ENCODE measurements around the gene ADARB1. TPM values are rescaled to one million over a fixed set of nuclear protein-coding genes. Genes with fewer than 3 reads are reported as not detected.

ADARB1 gene
- total RNA-seq, 1 experiment from 2014 or later = 15.8 TPM

GRCh38 chr21:45129189-45129923 lies 55.0 kb downstream of the ADARB1 start:
- no peaks in the 10 kb centered on the region for H4K20me1 ChIP-seq (ENCODE audit: control insufficient read depth, insufficient read depth, insufficient read length)
- H3T11ph ChIP-seq (ENCODE audit: low read length) = no peak overlapping the region
- no peak overlapping the region for H2BK5ac ChIP-seq (ENCODE audit: insufficient read length, low read length)
- H4K5ac ChIP-seq (ENCODE audit: insufficient read length, low read depth, low read length) = no peak overlapping the region
- H3K14ac ChIP-seq (ENCODE audit: insufficient read depth, low read length) = no peak overlapping the region
- no peak overlapping the region for H3K4ac ChIP-seq (ENCODE audit: low read depth, low read length)
- no peak for DNase-seq
- no peak overlapping the region for H3K23ac ChIP-seq (ENCODE audit: insufficient read length, low read depth, low read length)
- WGBS (ENCODE audit: extremely low coverage, insufficient read length, low lambda C conversion rate) = no CpG with 5 or more reads among the region's 19 CpGs
- no peaks in the 10 kb centered on the region for H3K4me1 ChIP-seq (ENCODE audit: insufficient read depth, low read length)
- H3K9me3 ChIP-seq (ENCODE audit: control insufficient read depth, low read depth, low read length) = no peaks in the 10 kb centered on the region
- peaks cover 0 to 5% of the 10 kb centered on the region in 2 experiments; a peak in 2 of 4 replicates for H3K4me1 Mint-ChIP-seq
- H4K8ac ChIP-seq (replicated peaks; ENCODE audit: insufficient read length, low read depth, low read length) = no peak overlapping the region
- H3K27me3 Mint-ChIP-seq (ENCODE audit: low read depth) = no peaks in the 10 kb centered on the region; the same call in 1 of the 2 replicates
- H2AK5ac ChIP-seq (ENCODE audit: insufficient read length, low read length) = no peak overlapping the region
- H3K18ac ChIP-seq (ENCODE audit: insufficient read length, low read depth, low read length) = no peak overlapping the region
- H3K56ac ChIP-seq (ENCODE audit: insufficient read length, low read depth, low read length) = no peak overlapping the region
- H3K79me2 ChIP-seq (ENCODE audit: insufficient read depth, low read length) = no peaks in the 10 kb centered on the region
- no peak overlapping the region for H3K9ac ChIP-seq (ENCODE audit: extremely low read depth, insufficient read length, low read length)
- no peak overlapping the region for H3K4me3 Mint-ChIP-seq
- no peak overlapping the region for H2BK12ac ChIP-seq (ENCODE audit: insufficient read length, low read depth, low read length)
- no peak overlapping the region for H2AFZ ChIP-seq (ENCODE audit: low read length)
- no peaks in the 10 kb centered on the region for H3K79me1 ChIP-seq (ENCODE audit: insufficient read depth, low read depth, low read length, poor library complexity, severe bottlenecking)
- no peak overlapping the region for H3K27ac ChIP-seq (ENCODE audit: insufficient read length, low read depth, low read length)
- no peak overlapping the region for H3K27ac Mint-ChIP-seq
- H4K91ac ChIP-seq (ENCODE audit: insufficient read length, low read depth, low read length) = no peak overlapping the region
- no peak for TF ChIP-seq CTCF (conservative IDR thresholded peaks at IDR 0.05)
- H3K4me2 ChIP-seq (ENCODE audit: insufficient read depth, insufficient read length, low read length) = no peak overlapping the region
- H2BK20ac ChIP-seq (ENCODE audit: low read depth, low read length, poor library complexity, severe bottlenecking) = no peak overlapping the region
- H2BK15ac ChIP-seq (ENCODE audit: low read depth, low read length) = no peak overlapping the region
- H2BK120ac ChIP-seq (ENCODE audit: low read depth, low read length, poor library complexity, severe bottlenecking) = no peak overlapping the region
- no peaks in the 10 kb centered on the region for H3K23me2 ChIP-seq (ENCODE audit: insufficient read length, low read depth, low read length, poor library complexity, severe bottlenecking)
- no peaks in the 10 kb centered on the region for H3K9me3 Mint-ChIP-seq
- H3K27me3 ChIP-seq (ENCODE audit: insufficient read depth, low read length) = no peaks in the 10 kb centered on the region
- no peaks in the 10 kb centered on the region for H3K36me3 Mint-ChIP-seq (ENCODE audit: insufficient read depth in 1 of 3, low read depth in 3 of 3)
